ENCODE data around the gene KLHDC4. TPM values are rescaled to one million over a fixed set of nuclear protein-coding genes. Genes with fewer than 3 reads are reported as not detected.
A peak's percentile ranks its signal among the peaks of the same experiment; 100 is the strongest.

KLHDC4 gene
- polyA plus RNA-seq, 2 of the 4 experiments (the other 2 are of a cell fraction): 25.9 to 37.2 TPM

- FAIRE-seq (no peak), DNase-seq (ENCODE audit: low read depth in 1 of 2, low spot score in 1 of 2) (no peak), ATAC-seq (peak in 1 of 2 experiments; percentile 22; a peak in 1 of 6 replicates)
- WGBS (ENCODE audit: missing lambda C conversion rate): 86% methylated on average over 4 of the region's 13 CpGs
- Histone ChIP-seq H3K4me1 (no peaks in the 10 kb centered on the region), H3K9me3 (no peaks in the 10 kb centered on the region), H3K4me3 (no peak overlapping the region), H3K27ac (no peak overlapping the region), H3K4me2 (no peak overlapping the region)
- ChIA-PET CTCF (interaction anchor here (1.2 to 1.3 kb wide), 2 partner anchors 23 to 33 kb away, joined by 3 read pairs; no protein-coding TSS in a partner anchor), POLR2A (no interaction called here)
- TF ChIP-seq MAZ (IDR thresholded peaks at IDR 0.05; ENCODE audit: borderline replicate concordance, low read depth, low read length) (no peak), ELK1 (IDR thresholded peaks at IDR 0.05; ENCODE audit: low read depth, low read length) (no peak), ZFP36 (IDR thresholded peaks at IDR 0.05; ENCODE audit: borderline replicate concordance, partially characterized antibody) (no peak), CEBPB (IDR thresholded peaks at IDR 0.05) (no peak)
- TF ChIP-seq, protein P1, sequence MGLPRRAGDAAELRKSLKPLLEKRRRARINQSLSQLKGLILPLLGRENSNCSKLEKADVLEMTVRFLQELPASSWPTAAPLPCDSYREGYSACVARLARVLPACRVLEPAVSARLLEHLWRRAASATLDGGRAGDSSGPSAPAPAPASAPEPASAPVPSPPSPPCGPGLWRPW (IDR thresholded peaks at IDR 0.05): no peak
Measured at GRCh38 chr16:87671221-87671620, 94.6 kb downstream of the KLHDC4 start.

GRCh38 chr16:87669672-87670071 is 96.1 kb downstream of the KLHDC4 start:
- DNase-seq (ENCODE audit: low read depth in 1 of 2, low spot score in 1 of 2) (no peak), FAIRE-seq (no peak), ATAC-seq (no peak)
- POLR2A ChIA-PET: no interaction called here
- no peaks in the 10 kb centered on the region for H3K9me3 ChIP-seq
- no peak overlapping the region for H3K4me2 ChIP-seq
- TF ChIP-seq NFE2L2 (conservative IDR thresholded peaks at IDR 0.05; ENCODE audit: low read length) (no peak), PHF8 (IDR thresholded peaks at IDR 0.05; ENCODE audit: borderline replicate concordance, low read depth) (no peak), NPAS2 (CRISPR knock-in tag; IDR thresholded peaks at IDR 0.05; ENCODE audit: borderline replicate concordance) (no peak), BCL3 (IDR thresholded peaks at IDR 0.05) (no peak), FOXS1 (CRISPR knock-in tag; IDR thresholded peaks at IDR 0.05) (no peak), RNF2 (IDR thresholded peaks at IDR 0.05; ENCODE audit: borderline replicate concordance, low read depth) (no peak), CBX8 (IDR thresholded peaks at IDR 0.05) (no peak), TP53 (CRISPR knock-in tag; IDR thresholded peaks at IDR 0.05) (no peak), RFX5 (IDR thresholded peaks at IDR 0.05) (no peak), KDM1A (IDR thresholded peaks at IDR 0.05; ENCODE audit: low read depth) (no peak), ESRRA (IDR thresholded peaks at IDR 0.05; ENCODE audit: borderline replicate concordance, low read length) (no peak), FOSL2 (IDR thresholded peaks at IDR 0.05) (no peak), FOSL2 (CRISPR knock-in tag; IDR thresholded peaks at IDR 0.05) (no peak), SREBF2 (IDR thresholded peaks at IDR 0.05) (no peak), ZFP36 (IDR thresholded peaks at IDR 0.05; ENCODE audit: borderline replicate concordance, partially characterized antibody) (no peak), RCOR1 (IDR thresholded peaks at IDR 0.05; ENCODE audit: low read depth, low read length) (no peak)
- no peak overlapping the region for H3K4me3 ChIP-seq
- no peak overlapping the region for H3K27ac ChIP-seq
- WGBS (ENCODE audit: missing lambda C conversion rate): 65% methylated on average over 19 of the region's 21 CpGs
- H3K4me1 ChIP-seq: no peaks in the 10 kb centered on the region
- CTCF ChIA-PET: no interaction called here

DNA sequence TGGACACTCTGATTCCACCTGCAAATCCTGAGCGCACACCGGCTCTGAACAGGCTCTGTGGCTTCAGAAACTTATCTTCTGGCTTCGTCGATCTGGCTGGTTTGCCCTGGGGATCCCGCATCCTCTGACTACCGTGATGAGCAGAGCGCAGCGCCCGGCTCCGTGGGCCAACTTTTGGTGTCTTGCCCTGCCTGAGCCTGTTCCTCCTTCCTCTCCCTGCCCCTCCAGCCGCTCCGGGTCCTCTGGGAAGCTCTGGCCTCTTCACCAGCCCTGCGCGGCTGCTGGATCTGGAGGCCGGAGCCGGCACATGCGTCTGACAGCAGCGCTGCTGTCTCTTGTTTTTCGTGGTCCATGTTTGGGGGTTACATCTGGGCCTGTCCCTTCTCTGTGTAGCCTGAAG is 97.8 kb downstream of the KLHDC4 start:
- TF ChIP-seq ELK1 (IDR thresholded peaks at IDR 0.05; ENCODE audit: low read depth, low read length) (no peak), BHLHE40 (IDR thresholded peaks at IDR 0.05; ENCODE audit: low read depth, low read length) (no peak), RAD21 (conservative IDR thresholded peaks at IDR 0.05 in 1 of 2, IDR thresholded peaks at IDR 0.05 in 1 of 2) (no peak), MAZ (IDR thresholded peaks at IDR 0.05; ENCODE audit: borderline replicate concordance, low read depth, low read length) (no peak), RCOR1 (IDR thresholded peaks at IDR 0.05; ENCODE audit: low read depth, low read length) (no peak), POLR2A (IDR thresholded peaks at IDR 0.05; ENCODE audit: low read length) (no peak), HDAC2 (IDR thresholded peaks at IDR 0.05) (no peak)
- DNase-seq (ENCODE audit: low read depth in 1 of 2, low spot score in 1 of 2): no peak
- Histone ChIP-seq H3K9me3 (no peaks in the 10 kb centered on the region), H3K4me1 (no peaks in the 10 kb centered on the region), H3K27ac (no peak overlapping the region), H3K4me3 (no peak overlapping the region), H3K4me2 (no peak overlapping the region)
- ChIA-PET POLR2A (no interaction called here), CTCF (interaction anchor here (0.8 to 4.7 kb wide), 3 partner anchors 10 to 204 kb away, joined by 3 to 28 read pairs (median 5); no protein-coding TSS in a partner anchor)
- WGBS (ENCODE audit: missing lambda C conversion rate): 80% methylated on average over 19 of the region's 19 CpGs
- no peak for ATAC-seq
- no peak for FAIRE-seq
